A172 (cell line): Measurements from ENCODE around the gene PDE11A. TPM values are rescaled to one million over a fixed set of nuclear protein-coding genes. Genes with fewer than 3 reads are reported as not detected.
A peak's percentile ranks its signal among the peaks of the same experiment; 100 is the strongest.

Experiments used
- DNase-seq: peaks from one replicate; pipeline ENCODE4 v3.0.0-alpha.2; 2015; ENCODE audit warnings: low spot score
- total RNA-seq: library from RNA; depleted of rRNA; stranded (reverse); fragments of >200 nt; shearing (Covaris generic); gene quantifications from 2 replicates; pipeline ENCODE4 v1.2.3, GENCODE V29; 2014

Gene PDE11A
- total RNA-seq, 1 experiment from 2014 or later, result 0.03 TPM

- DNase-seq, result no peak
Measured at GRCh38 chr2:177670791-177671535, 401.6 kb downstream of the PDE11A start.

- no peak for DNase-seq
Measured at GRCh38 chr2:177669625-177670330, 402.8 kb downstream of the PDE11A start.

- DNase-seq, result no peak
Measured at GRCh38 chr2:177669201-177669600, 403.4 kb downstream of the PDE11A start.

- DNase-seq, result no peak
Measured at GRCh38 chr2:177668617-177669016, 404.0 kb downstream of the PDE11A start.

- peak; percentile 27 for DNase-seq
Measured at GRCh38 chr2:177667626-177668025, 405.0 kb downstream of the PDE11A start.

GRCh38 chr2:177666408-177666807 lies 406.2 kb downstream of the PDE11A start:
- DNase-seq, result peak; percentile 66

- DNase-seq, result no peak
Measured at GRCh38 chr2:177665948-177666347, 406.6 kb downstream of the PDE11A start.

- no peak for DNase-seq
Measured at GRCh38 chr2:177665328-177665727, 407.2 kb downstream of the PDE11A start.

- DNase-seq, result no peak
Measured at GRCh38 chr2:177662895-177663294, 409.7 kb downstream of the PDE11A start.

GRCh38 chr2:177660742-177661141 lies 411.8 kb downstream of the PDE11A start:
- no peak for DNase-seq

GRCh38 chr2:177658309-177658708 lies 414.3 kb downstream of the PDE11A start:
- no peak for DNase-seq

- no peak for DNase-seq
Measured at GRCh38 chr2:177651833-177652232, 420.7 kb downstream of the PDE11A start.

GRCh38 chr2:177649568-177650518 lies 422.7 kb downstream of the PDE11A start:
- no peak for DNase-seq

- DNase-seq, result no peak
Measured at GRCh38 chr2:177646791-177647190, 425.8 kb downstream of the PDE11A start.

GRCh38 chr2:177646241-177646640 lies 426.3 kb downstream of the PDE11A start:
- DNase-seq, result no peak

GRCh38 chr2:177641331-177641730 lies 431.2 kb downstream of the PDE11A start:
- no peak for DNase-seq

- DNase-seq, result no peak
Measured at GRCh38 chr2:177640423-177640822, 432.2 kb downstream of the PDE11A start.

- DNase-seq, result no peak
Measured at GRCh38 chr2:177639262-177639914, 433.2 kb downstream of the PDE11A start.

- DNase-seq, result no peak
Measured at GRCh38 chr2:177638507-177638906, 434.1 kb downstream of the PDE11A start.

- DNase-seq, result no peak
Measured at GRCh38 chr2:177636672-177637071, 435.9 kb downstream of the PDE11A start.

GRCh38 chr2:177635696-177636095 lies 436.9 kb downstream of the PDE11A start:
- DNase-seq, result no peak

- DNase-seq, result no peak
Measured at GRCh38 chr2:177633910-177634294, 438.7 kb downstream of the PDE11A start.
